ENCODE results near the gene C1orf167.
A peak's percentile ranks its signal among the peaks of the same experiment; 100 is the strongest.

Gene C1orf167

DNA sequence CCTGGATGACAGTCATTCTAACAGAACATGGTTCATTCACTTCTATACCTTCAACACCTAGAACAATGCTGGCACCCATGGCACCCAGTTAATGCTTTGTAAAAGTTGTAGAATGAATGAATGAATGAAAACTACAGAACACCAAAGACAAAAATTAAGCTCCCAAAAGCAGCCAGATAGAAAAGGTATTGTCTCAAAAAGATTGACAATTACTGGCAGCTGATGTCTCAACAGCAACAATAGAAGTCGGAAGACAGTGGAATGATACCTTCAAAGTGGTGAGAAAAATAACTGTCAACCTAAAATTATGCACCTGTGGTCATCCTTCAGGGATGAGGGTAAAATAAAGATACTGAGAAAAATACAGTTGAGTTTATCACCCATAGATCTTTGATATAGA, 4.9 kb upstream of the C1orf167 start:
- Histone ChIP-seq H3K4me1 (ENCODE audit: insufficient read depth, poor library complexity, severe bottlenecking) (no peaks in the 10 kb centered on the region), H3K4me3 (ENCODE audit: severe bottlenecking) (no peak overlapping the region)
- no peak for ATAC-seq (ENCODE audit: low read depth)

DNA sequence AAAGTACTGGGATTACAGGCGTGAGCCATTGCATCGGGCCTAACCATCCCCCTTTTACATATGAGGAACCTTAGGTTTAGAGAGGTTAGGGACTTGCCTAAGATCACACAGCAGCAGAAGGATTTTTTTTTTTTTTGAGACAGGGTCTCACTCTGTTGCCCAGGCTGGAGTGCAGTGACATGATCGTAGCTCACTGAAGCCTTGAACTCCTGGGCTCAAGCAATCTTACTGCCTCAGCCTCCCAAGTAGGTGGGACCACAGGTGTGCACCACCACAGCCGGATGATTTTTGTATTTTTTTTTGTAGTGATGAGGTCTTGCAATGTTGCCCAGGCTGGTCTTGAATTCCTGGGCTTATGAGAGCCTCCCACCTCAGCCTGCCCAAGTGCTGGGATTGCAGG, 2.2 kb upstream of the C1orf167 start:
- no peak overlapping the region for H3K4me3 ChIP-seq (ENCODE audit: severe bottlenecking)
- ATAC-seq (ENCODE audit: low read depth) (no peak), DNase-seq (ENCODE audit: low spot score) (no peak)
- H3K27me3 ChIP-seq (ENCODE audit: insufficient read depth, poor library complexity, severe bottlenecking) = no peaks in the 10 kb centered on the region
- H3K4me1 ChIP-seq (ENCODE audit: insufficient read depth, poor library complexity, severe bottlenecking) = no peaks in the 10 kb centered on the region
- no peaks in the 10 kb centered on the region for H3K36me3 ChIP-seq (ENCODE audit: low read depth)
- H3K27ac ChIP-seq (ENCODE audit: poor library complexity, severe bottlenecking) = no peak overlapping the region
- TF ChIP-seq, protein P1, sequence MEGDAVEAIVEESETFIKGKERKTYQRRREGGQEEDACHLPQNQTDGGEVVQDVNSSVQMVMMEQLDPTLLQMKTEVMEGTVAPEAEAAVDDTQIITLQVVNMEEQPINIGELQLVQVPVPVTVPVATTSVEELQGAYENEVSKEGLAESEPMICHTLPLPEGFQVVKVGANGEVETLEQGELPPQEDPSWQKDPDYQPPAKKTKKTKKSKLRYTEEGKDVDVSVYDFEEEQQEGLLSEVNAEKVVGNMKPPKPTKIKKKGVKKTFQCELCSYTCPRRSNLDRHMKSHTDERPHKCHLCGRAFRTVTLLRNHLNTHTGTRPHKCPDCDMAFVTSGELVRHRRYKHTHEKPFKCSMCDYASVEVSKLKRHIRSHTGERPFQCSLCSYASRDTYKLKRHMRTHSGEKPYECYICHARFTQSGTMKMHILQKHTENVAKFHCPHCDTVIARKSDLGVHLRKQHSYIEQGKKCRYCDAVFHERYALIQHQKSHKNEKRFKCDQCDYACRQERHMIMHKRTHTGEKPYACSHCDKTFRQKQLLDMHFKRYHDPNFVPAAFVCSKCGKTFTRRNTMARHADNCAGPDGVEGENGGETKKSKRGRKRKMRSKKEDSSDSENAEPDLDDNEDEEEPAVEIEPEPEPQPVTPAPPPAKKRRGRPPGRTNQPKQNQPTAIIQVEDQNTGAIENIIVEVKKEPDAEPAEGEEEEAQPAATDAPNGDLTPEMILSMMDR (IDR thresholded peaks at IDR 0.05; ENCODE audit: poor library complexity, severe bottlenecking) = no peak
- H3K9me3 ChIP-seq (ENCODE audit: severe bottlenecking) = no peaks in the 10 kb centered on the region

More for the DNA sequence above, 4.9 kb upstream of the C1orf167 start:
- no peaks in the 10 kb centered on the region for H3K27me3 ChIP-seq (ENCODE audit: insufficient read depth, poor library complexity, severe bottlenecking)
- no peak overlapping the region for H3K27ac ChIP-seq (ENCODE audit: poor library complexity, severe bottlenecking)
- TF ChIP-seq, protein P1 (IDR thresholded peaks at IDR 0.05; ENCODE audit: poor library complexity, severe bottlenecking) = no peak
- DNase-seq (ENCODE audit: low spot score) = no peak
- H3K36me3 ChIP-seq (ENCODE audit: low read depth) = no peaks in the 10 kb centered on the region
- no peaks in the 10 kb centered on the region for H3K9me3 ChIP-seq (ENCODE audit: severe bottlenecking)

DNA sequence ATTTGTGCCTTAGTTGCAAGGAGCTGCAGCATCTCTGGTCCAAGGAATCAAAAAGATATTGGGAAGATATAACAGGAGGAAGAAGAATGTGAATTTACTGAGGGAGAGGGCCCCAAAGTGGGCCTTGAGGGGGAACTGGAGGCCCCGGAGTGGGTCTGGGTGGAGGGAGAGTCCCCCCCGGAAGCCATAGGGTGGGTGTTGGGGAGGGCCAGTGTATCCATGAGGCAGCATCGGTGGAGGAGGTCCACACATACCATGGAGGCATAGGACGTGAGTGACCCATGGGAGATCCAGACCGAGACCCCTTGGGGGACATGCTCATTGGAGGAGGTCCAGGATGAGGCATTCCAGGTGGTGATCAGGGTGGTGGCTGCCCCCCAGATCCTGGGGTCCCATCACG, 708 bp upstream of the C1orf167 start:
- no peaks in the 10 kb centered on the region for H3K27me3 ChIP-seq (ENCODE audit: insufficient read depth, poor library complexity, severe bottlenecking)
- no peaks in the 10 kb centered on the region for H3K4me1 ChIP-seq (ENCODE audit: insufficient read depth, poor library complexity, severe bottlenecking)
- TF ChIP-seq, protein P1 (IDR thresholded peaks at IDR 0.05; ENCODE audit: poor library complexity, severe bottlenecking) = no peak
- ATAC-seq (ENCODE audit: low read depth) = no peak
- H3K27ac ChIP-seq (ENCODE audit: poor library complexity, severe bottlenecking) = no peak overlapping the region
- no peak for DNase-seq (ENCODE audit: low spot score)
- no peak overlapping the region for H3K4me3 ChIP-seq (ENCODE audit: severe bottlenecking)
- H3K36me3 ChIP-seq (ENCODE audit: low read depth) = no peaks in the 10 kb centered on the region
- no peaks in the 10 kb centered on the region for H3K9me3 ChIP-seq (ENCODE audit: severe bottlenecking)

DNA sequence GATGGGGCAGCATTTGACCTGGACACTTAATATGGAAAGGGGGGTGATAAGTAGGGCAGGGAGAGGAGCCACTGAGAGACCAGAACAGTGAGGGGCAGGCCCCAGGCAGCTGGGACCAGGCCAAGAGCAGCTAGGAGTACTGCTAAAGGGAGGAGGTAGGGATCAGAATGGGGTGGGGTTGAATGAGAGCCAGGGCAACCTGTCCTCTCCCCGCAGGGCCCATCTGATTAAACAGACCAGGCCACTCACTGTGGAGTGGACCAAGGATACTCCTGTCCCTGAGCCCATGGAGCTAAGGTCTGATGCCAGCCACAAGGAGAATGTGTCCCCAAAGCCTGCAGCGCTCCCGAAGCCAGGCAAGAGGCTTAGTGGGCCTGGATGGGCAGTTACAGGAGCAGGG, 2.1 kb downstream of the C1orf167 start:
- H3K27ac ChIP-seq (ENCODE audit: poor library complexity, severe bottlenecking) = no peak overlapping the region
- no peaks in the 10 kb centered on the region for H3K4me1 ChIP-seq (ENCODE audit: insufficient read depth, poor library complexity, severe bottlenecking)
- no peak overlapping the region for H3K4me3 ChIP-seq (ENCODE audit: severe bottlenecking)
- TF ChIP-seq, protein P1 (IDR thresholded peaks at IDR 0.05; ENCODE audit: poor library complexity, severe bottlenecking) = no peak
- ATAC-seq (ENCODE audit: low read depth) = peak; percentile 16; the same call in 1 of the 3 replicates
- DNase-seq (ENCODE audit: low spot score) = no peak
- H3K9me3 ChIP-seq (ENCODE audit: severe bottlenecking) = no peaks in the 10 kb centered on the region
- no peaks in the 10 kb centered on the region for H3K36me3 ChIP-seq (ENCODE audit: low read depth)
- H3K27me3 ChIP-seq (ENCODE audit: insufficient read depth, poor library complexity, severe bottlenecking) = no peaks in the 10 kb centered on the region

DNA sequence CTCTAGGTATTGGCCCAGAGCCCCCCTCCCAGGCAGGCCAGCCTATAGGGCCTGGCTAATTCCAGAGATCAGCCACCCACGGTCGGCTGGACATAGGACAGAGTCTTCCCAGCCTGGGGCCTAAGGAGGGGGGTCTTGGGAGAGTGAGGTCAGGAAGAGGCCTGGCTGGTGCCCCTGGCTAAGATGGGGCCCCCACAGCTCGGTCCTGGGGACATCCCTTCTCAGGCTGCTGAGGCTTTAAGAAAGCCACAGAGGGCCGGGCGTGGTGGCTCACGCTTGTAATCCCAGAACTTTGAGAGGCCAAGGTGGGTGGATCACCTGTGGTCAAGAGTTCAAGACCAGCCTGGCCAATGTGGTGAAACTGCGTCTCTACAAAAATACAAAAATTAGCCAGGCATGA, 2.5 kb downstream of the C1orf167 start:
- no peaks in the 10 kb centered on the region for H3K9me3 ChIP-seq (ENCODE audit: severe bottlenecking)
- no peaks in the 10 kb centered on the region for H3K36me3 ChIP-seq (ENCODE audit: low read depth)
- H3K4me1 ChIP-seq (ENCODE audit: insufficient read depth, poor library complexity, severe bottlenecking) = no peaks in the 10 kb centered on the region
- DNase-seq (ENCODE audit: low spot score) = no peak
- TF ChIP-seq, protein P1 (IDR thresholded peaks at IDR 0.05; ENCODE audit: poor library complexity, severe bottlenecking) = no peak
- H3K27me3 ChIP-seq (ENCODE audit: insufficient read depth, poor library complexity, severe bottlenecking) = no peaks in the 10 kb centered on the region
- H3K4me3 ChIP-seq (ENCODE audit: severe bottlenecking) = no peak overlapping the region
- H3K27ac ChIP-seq (ENCODE audit: poor library complexity, severe bottlenecking) = no peak overlapping the region
- no peak for ATAC-seq (ENCODE audit: low read depth)
